GM23248 (cell line): ENCODE results near the gene NUP50.

Experiments
- EZH2 ChIP-seq: fragments of 200-600 bp; sonication (generic); IDR thresholded peaks from 2 replicates; pipeline ENCODE4 v1.6.1; 2018; ENCODE audit warnings: antibody characterized with exemption, mild to moderate bottlenecking; ENCODE audit not compliant: insufficient read depth, poor library complexity, severe bottlenecking
- EZH2phosphoT487 ChIP-seq: fragments of 200-600 bp; sonication (generic); IDR thresholded peaks from 2 replicates; pipeline ENCODE4 v1.6.1; 2018; ENCODE audit warnings: antibody characterized with exemption, moderate library complexity, mild to moderate bottlenecking, low read depth; ENCODE audit not compliant: insufficient read depth

DNA sequence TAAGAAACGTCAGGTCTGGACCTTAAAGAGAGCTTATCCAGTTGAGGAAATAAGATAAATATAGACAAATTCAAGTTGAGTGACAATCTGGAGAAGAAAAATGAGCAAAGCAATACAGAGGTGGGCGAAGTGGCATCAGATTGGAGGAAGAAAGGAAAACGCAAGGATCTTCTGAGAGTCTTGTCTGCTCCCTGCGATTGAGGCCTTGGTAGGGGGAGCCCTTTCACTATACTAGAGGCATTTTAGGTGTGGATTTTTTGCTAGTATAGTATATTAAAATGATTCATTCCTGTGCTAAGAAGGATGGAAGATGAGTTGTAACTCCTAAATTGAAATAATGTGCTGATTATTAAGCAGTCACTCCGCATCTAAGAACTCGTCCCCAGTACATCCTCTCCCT, 8.1 kb downstream of the NUP50 start:
- TF ChIP-seq EZH2, result no peak
- no peak for TF ChIP-seq EZH2phosphoT487
